Suppressor macrophage treated with lipopolysaccharide for 1 hour (primary cell): ENCODE measurements around the gene CD59.
"Not testable (repeated sequence)": the region's sequence is repeated elsewhere in the genome, so short reads cannot be mapped to it uniquely, and the experiment has no call there.

Experiments used
- DNase-seq, 3 donors: peaks; one replicate each; pipeline ENCODE4 v3.0.0-alpha.2; 2020 to 2022

Gene CD59

DNA sequence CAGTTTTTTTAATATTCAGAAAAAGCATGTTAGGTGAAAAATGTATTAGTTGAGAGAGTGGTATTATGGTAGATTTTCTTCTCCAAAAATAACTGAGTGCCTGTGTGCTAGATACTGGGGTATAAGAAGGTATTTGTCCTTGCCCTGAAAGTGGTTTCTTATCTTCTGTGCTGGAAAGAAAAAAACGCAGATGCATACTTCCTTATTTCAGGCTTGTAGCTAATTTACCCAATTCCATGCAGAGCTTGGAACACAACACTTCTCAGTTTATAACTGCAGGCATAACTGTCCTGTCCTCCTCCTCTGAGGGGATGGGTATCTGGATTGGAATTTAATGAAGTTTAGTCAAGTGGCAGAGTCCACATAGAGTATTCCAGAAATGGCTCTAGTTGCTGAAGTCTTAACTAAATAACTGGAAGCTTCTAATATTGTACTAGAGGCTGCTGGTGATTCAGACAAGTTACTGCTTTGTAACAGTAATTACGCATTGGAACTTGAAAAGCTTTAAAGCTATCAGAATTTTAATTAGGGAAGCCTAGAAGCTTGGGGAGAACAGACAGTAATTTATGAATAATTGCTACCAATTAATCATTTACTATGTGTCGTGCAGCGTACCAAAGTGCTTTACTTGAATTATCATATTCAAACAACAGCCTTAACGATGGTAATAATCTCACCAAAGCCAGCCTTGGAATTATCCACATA, 22.9 kb downstream of the CD59 start:
- DNase-seq: no peak

DNA sequence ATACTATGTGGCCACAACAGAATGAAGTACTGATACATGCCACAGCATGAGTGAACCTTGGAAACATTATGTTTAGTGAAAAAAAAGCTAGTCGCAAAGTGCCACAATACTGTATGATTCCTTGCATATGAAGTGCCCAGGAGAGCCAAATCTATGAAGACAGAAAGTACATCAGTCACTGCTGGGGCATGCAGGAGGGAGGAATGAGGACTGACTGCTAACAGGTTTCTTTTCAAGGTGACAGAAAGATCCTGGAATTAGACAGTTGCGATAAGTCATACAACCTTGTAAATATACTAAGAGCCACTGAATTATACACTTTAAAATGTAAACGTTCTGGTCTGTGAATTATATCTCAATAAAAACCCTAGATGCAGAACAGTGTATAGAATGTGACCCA, 23.8 kb downstream of the CD59 start:
- no peak for DNase-seq

- DNase-seq: no peak
Observed at GRCh38 chr11:33709466-33709865, 26.8 kb downstream of the CD59 start.

- no peak for DNase-seq
Observed at GRCh38 chr11:33708985-33709384, 27.2 kb downstream of the CD59 start.

GRCh38 chr11:33707831-33708230, 28.4 kb downstream of the CD59 start:
- not testable (repeated sequence) for DNase-seq

- no peak for DNase-seq
Observed at GRCh38 chr11:33706966-33707365, 29.3 kb downstream of the CD59 start.

GRCh38 chr11:33706546-33706945, 29.7 kb downstream of the CD59 start:
- no peak for DNase-seq

GRCh38 chr11:33704240-33705002, 31.8 kb downstream of the CD59 start:
- DNase-seq: no peak

GRCh38 chr11:33703788-33704187, 32.4 kb downstream of the CD59 start:
- DNase-seq: no peak

DNA sequence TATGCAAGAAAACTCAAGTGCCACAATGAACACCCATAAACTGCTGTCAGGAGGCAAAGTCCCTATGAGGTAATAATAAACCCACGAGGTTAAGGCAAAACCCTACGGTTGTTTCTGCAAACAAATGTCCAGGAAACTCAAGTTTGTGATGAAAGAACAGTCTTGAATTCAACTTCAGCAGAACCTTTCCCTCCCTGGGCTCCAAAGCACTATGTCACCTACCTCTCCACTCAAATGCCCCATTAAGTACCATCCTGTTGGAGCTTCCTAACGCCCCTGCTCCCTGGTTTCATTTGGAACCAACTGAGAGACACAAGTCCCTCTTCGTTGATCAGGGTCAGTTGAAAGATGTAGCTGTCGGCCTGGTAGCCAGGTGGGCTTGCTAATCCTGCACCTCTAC, 33.0 kb downstream of the CD59 start:
- peak in 2 of 3 donors; percentile 26 to 42 for DNase-seq

DNA sequence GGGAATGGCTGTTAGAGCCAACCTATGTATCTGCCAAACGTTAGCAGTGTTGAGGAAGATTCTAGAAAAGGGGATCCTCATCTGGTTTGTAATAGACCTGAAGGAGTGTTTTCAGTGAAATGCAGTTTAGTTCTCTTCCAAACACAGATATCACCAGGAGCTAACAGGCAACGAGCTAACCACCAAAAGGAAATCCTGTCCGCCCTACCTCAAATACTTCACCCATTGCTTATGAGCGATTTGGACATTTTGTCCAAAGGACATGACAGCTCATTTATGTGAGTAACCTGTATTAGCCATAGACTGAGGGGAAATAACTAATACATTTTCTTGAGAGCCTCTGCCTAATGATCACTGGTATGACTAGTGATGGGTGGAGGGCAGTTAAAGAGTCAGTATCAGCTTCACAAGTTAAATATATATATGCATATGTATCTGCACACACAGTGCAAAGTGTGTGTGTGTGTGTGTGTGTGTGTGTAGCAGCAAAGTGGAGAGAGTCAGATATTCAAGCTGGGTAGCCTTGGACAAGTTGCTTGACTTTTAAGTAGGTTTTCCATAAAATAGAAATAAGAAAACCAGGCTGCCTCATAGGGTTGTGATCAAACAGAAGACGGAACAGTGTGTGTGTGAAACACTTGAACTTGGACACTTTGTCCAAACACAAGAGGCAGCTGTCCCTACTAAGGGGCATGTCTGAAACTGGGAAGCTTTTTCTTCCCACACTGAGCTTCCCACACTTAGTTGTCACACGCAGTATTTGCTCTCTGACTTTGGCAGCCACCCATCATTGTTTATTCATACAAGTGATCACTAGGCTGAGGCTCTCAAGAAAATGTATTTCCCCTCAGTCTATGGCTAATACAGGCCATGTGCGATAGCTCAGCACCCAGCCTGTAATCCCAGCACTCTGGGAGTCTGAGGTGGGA, 34.7 kb downstream of the CD59 start:
- DNase-seq: peak; percentile 59 to 79 (median 63)

DNA sequence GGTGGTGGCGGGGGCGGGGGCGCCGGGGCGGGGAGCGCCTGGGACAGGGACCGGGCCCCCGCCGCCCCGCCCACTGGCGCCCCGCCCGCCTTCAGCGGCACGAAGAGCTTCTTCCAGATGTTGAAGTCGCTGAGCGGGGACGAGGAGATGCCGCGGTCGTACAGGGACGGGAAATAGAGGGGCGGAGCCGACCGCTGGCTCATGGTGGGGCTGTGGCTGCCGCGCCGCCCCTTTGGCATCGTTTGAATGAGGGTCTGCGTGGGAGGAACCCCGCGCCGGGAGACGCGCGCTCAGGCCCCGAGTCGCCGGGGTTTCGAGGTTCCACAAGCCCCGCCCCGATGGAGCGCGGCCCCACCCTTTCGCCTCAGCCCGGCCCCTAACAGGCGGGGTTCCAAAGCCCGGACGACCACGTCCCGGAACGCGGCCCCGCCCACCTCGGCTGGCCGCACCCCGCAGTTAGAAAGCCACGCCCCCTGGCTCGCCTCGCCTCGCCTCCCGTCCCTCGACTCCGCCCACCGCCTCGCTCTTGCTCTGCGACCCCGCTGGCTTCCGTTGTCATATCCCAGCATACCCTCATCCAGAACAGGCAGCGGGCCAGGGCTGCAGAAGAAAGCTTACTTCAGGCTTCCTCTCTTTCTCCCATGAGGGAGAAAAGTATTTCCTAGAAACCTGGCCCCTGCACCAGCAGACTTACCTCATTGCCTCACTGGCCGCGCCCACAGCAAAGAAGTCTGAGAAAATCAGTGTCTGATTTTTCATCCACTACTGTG, 35.5 kb downstream of the CD59 start, which contains the start of gene C11orf91:
Gene C11orf91 (minus strand): TSS at position 325 of the 770 bp plus-strand sequence. CDS start 86 bp downstream, at position 239.
- peak; percentile 94 to 97 (median 97) for DNase-seq

DNA sequence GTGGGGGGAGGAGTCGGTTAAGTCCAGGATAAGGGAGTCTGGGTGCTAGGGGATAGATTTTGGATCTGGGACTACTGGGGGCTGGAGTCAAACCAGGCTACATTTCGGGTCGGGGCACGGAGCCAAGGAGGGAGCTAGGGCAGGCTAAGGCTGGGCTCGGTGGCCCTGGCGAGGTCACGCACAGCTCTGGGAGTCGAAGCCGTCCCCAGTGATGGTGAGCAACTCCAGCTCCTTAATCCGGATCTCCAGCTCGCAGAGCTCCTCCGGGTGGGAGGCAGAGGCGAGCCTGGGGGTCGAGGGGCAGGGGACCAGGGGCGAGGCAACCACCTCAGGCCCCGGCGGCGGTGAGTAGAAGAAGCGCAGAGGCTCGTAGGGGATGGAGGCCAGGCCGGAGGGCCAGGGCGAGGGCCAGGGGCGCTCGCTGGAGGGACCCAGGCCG, 36.1 kb downstream of the CD59 start:
- DNase-seq: no peak

GRCh38 chr11:33699515-33700062, 36.6 kb downstream of the CD59 start:
- DNase-seq: no peak

DNA sequence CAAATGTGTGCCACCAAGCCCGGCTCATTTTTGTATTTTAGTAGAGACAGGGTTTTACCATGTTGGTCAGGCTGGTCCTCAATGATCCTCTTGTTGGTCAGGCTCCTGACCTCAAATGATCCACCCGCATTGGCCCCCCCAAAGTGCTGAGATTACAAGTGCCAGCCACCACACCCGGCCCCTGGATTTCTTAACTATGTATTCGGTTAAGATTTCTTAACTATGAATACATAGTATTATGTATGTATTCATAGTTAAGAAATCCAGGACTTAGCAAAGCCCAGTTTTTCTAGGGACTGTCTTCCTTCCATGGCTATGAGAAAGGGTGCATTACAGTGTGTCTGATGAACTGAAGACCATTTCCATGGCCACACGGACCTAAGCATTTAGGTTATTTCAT, 37.3 kb downstream of the CD59 start:
- no peak for DNase-seq

DNA sequence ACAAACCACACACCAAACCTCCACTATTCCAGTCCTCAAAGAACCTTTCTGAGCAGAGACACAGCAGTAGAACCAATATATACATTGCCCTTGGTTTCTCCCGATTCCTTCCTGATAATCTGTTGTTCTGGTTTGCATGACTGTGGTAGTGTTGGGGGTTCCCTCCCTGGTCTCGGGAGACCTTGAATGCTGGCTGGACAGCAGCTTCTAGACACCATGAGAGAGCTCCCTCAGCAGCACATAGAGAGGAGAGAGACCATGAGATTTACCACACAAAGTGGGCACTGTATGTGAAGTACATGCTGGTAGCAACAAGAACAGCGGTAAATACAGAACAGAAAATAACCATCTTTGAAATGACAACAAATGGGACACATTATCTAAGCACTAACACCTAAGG, 38.2 kb downstream of the CD59 start:
- DNase-seq: no peak

DNA sequence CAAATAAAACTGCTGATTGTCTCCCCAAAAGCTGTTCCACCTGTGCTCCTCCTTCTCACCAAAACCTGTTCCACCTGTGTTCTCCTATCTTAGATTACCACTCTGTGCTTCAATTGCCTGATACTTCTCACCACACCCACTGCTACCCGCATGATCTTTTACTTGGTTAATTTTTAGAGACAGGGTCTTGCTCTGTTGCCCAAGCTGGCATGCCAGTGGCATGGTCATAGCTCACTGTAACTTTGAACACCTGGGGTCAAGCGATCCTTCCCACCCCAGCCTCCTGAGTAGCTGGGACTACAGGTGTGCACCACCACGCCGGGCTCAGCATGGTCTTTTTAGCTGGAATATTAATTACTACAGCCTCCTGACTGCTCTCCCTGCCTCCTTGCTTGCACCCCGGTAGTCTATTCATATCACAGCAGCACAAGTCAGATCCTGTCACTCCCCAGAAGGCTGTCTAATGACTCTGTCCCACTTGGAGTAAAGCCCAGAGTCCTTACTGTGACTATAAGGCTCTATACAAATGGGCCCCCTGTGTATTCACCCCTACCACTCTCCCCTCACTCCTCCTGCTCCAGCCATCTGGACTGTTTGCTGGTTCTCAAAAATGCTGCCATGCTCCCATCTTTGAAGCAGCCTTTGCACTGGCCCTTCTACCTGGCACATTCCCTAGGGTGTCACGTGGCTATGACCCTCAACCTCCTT, 39.1 kb downstream of the CD59 start:
- no peak for DNase-seq

GRCh38 chr11:33696411-33696810, 39.8 kb downstream of the CD59 start:
- no peak for DNase-seq

DNA sequence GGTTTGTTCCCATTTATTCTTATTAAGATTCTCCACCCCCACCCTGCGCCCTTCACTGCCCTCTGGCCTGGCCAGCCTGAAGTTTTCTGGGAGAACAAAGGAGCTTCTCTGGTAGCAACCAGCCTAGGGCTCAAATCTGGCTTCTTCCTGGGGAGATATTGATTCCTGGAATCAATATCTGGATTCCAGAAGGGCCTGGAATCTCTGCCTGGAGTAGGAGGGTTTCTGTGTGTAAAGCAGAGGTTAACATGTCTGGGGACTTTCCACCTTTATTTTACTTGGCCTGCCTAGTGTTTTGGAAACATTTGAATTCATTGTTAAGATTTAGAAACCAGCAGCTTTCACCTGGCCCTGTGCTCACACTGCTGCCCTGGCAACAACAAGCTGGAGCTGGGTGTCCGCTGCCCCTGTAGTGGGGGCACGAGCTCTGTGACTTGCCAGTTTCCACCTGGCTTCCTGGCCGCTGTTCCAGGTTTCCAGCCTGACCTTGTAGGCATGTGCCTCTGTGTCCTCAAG, 41.1 kb downstream of the CD59 start:
- DNase-seq: no peak

DNA sequence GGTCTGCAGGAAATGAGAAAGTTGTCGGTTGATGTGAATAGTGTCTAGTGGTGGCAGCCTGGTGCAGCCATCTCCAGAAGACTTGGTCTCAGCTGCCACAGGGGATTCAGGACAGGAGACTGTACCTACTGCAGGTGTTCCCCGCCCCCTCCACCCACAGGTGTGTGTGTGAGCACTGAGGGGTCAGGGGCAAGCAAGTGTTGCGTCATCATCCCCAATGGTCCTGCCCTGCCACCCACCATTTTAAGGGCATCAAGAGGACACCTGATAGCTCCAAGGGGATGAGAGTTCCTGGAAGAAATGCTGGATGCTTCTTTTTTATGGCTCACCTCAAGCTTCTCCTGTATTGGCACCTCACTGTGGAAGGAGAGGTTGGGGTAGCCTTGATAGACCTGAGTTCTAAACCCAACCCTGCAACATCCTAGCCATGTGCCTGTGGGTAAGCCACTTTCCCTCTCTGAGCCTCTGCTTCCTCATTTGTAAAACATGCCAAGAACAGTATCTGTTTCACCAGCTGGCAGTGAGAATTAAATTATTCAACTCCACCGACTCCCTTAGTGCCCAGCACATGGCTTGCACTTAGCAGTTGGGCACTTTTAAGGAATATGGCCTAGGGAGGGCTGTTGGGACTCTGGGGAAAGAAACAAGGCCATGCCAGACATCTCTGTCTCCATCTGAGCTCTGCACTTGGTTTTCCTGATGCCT, 41.7 kb downstream of the CD59 start:
- peak; percentile 39 to 45 (median 43) for DNase-seq
